Stimulated activated CD4-positive, alpha-beta T cell treated with anti-CD3 and anti-CD28 coated beads, Interleukin-12 subunit alpha, Interleukin-12 subunit beta, amount 100 ng/mL, for 4 hours (primary cell): ENCODE measurements around the gene BTN2A1.

ENCODE experiments used
- DNase-seq: peaks from one replicate; pipeline ENCODE4 v3.0.0-alpha.2; 2020

BTN2A1 gene

GRCh38 chr6:26472549-26473290, 15.0 kb downstream of the BTN2A1 start:
- DNase-seq, result no peak

- DNase-seq, result no peak
Measured at GRCh38 chr6:26473429-26473757, 15.6 kb downstream of the BTN2A1 start.

- peak; percentile 58 for DNase-seq
Measured at GRCh38 chr6:26473758-26474438, 16.1 kb downstream of the BTN2A1 start.

GRCh38 chr6:26474439-26474881, 16.7 kb downstream of the BTN2A1 start:
- no peak for DNase-seq

GRCh38 chr6:26475823-26476729, 18.3 kb downstream of the BTN2A1 start:
- DNase-seq, result no peak

GRCh38 chr6:26476896-26477295, 19.1 kb downstream of the BTN2A1 start:
- no peak for DNase-seq

GRCh38 chr6:26477426-26477825, 19.7 kb downstream of the BTN2A1 start:
- DNase-seq, result no peak

GRCh38 chr6:26478100-26478984, 20.6 kb downstream of the BTN2A1 start:
- DNase-seq, result no peak

GRCh38 chr6:26478985-26479278, 21.2 kb downstream of the BTN2A1 start:
- DNase-seq, result no peak

GRCh38 chr6:26482338-26482737, 24.6 kb downstream of the BTN2A1 start:
- DNase-seq, result no peak

GRCh38 chr6:26483727-26484126, 26.0 kb downstream of the BTN2A1 start:
- DNase-seq, result no peak

GRCh38 chr6:26484161-26484560, 26.4 kb downstream of the BTN2A1 start:
- no peak for DNase-seq

- DNase-seq, result no peak
Measured at GRCh38 chr6:26485112-26485780, 27.5 kb downstream of the BTN2A1 start.

- DNase-seq, result no peak
Measured at GRCh38 chr6:26486358-26486757, 28.6 kb downstream of the BTN2A1 start.

GRCh38 chr6:26487466-26487865, 29.7 kb downstream of the BTN2A1 start:
- no peak for DNase-seq

- DNase-seq, result no peak
Measured at GRCh38 chr6:26489996-26490964, 32.5 kb downstream of the BTN2A1 start.

- DNase-seq, result no peak
Measured at GRCh38 chr6:26491604-26492003, 33.8 kb downstream of the BTN2A1 start.

GRCh38 chr6:26493258-26493657, 35.5 kb downstream of the BTN2A1 start:
- DNase-seq, result no peak

- DNase-seq, result no peak
Measured at GRCh38 chr6:26494117-26494516, 36.4 kb downstream of the BTN2A1 start.

GRCh38 chr6:26495281-26495680, 37.5 kb downstream of the BTN2A1 start:
- no peak for DNase-seq

- no peak for DNase-seq
Measured at GRCh38 chr6:26497610-26498009, 39.9 kb downstream of the BTN2A1 start.
